GM18873 (cell line): ENCODE data around the gene DPP9.
"Not testable (repeated sequence)": the region's sequence is repeated elsewhere in the genome, so short reads cannot be mapped to it uniquely, and the experiment has no call there.

Experiments used
- ATAC-seq: cut with Tn5 transposase; IDR thresholded peaks from one replicate; pipeline ENCODE4 v1.9.1; 2021; ENCODE audit warnings: mild to moderate bottlenecking, moderate library complexity, moderate number of reproducible peaks; ENCODE audit not compliant: unreplicated experiment, low FRiP score

Gene DPP9

DNA sequence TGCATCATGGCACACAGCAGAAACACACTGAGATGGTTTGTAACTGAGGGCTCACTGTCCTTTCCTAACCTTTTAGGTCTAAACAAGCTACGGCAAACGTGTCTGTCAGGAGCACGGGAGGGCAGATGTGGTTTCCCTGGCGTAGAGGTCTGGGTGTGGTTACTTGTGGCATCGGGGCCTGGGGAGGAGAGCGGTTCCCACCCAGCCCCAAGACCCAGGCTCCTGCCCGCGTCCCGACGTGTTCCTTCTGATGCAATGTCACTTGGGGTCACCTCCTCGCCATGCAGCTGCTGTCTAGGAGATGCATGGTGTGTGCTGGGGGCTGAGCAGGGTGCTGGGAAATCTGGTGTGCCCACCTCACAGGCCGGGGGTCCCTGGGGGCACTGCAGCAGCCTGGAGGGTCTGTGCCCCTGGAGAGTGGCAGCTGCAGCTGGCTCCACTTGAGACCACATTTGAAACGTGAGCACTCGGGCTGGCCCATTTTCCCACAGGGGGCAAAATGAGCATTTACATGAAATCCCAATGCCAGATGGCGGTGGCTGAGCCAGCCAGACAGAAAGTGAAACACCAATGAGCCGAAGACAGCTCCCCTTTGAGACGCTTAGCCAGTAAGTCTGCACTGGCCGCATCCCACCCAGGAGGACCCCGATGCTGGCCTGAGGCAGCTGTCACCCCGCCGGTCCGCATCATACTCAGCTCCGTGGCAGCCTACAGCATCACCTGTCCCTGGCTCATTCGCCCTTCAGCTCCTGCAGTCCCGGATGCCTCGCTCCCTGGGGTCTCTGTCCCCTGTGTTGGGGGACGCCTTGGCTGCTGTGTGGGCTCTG is 31.2 kb downstream of the DPP9 start:
- ATAC-seq: no peak

DNA sequence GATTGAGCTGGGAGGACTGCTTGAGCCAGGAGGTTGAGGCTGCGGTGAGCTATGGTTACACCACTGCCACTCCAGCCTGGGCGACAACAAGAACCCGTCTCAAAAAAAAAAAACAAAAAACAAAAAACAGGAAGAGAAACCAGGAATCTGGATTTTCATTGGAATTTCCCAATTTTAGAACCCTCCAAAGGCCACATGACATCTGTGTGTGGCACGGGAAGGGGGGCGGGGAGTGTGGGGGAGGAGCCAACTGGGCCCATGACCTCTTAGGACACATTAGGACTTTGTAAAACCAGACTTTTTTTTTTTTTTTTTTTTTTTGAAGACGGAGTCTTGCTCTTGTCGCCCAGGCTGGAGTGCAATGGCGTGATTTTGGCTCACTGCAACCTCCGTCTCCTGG is 32.3 kb downstream of the DPP9 start:
- ATAC-seq: no peak

DNA sequence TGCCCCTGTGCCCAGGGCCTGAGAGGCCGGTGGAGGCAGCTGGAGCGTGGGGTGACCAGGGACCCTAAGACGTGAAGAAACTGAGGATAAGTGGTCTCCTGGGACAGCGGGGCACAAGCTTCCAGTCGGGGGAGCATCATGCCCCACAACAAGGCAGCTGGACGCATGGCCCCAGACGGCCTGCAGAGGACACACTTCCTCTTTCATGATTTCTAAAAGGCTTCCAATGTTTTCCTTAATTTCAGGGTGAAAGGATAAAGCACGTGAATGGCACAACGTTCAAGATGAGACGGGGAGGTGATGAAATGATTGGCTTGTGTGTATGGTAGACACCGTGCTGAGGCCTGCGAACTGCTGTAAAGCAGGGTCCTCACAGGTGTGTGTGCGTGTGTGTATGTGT is 33.3 kb downstream of the DPP9 start:
- ATAC-seq: no peak

DNA sequence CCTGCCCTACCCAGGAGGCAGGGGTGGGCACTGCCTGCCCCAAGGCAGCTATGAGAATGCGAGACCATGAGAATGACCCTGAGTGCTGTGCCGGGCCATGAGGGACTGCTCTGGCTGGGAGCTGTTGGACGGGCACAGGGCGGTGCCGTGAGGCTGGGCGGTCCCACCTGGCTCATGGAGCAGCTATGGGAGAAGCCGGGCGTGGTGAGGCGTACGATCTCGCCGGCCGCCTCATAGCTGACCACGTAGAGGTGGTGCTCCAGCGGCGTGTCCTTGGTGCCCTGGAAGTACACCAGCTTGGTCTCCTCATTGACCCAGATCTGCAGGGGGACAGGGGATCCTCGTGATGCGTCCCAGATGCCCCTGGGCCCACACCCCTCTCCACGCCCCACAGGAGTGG is 34.2 kb downstream of the DPP9 start:
- ATAC-seq: no peak

DNA sequence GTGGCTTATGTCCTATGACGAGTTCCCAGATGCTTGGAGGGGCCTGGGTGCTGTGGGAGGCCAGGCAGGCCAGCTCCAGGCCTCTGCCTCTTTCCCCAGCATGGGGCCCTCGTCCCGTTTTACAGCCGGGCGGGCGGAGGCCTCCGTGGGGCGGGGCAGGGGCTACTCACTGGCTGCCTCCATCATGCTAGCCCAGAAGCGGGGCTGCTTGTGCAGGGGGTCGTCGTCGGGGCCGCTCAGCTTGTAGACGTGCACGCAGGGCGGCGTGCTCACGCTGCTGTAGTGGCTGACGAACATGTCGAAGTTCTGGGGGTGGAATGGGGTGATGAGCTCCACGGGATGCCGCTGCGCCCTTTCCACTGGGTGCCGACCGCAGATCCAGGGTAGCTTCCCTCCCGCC is 35.1 kb downstream of the DPP9 start:
- ATAC-seq: no peak

DNA sequence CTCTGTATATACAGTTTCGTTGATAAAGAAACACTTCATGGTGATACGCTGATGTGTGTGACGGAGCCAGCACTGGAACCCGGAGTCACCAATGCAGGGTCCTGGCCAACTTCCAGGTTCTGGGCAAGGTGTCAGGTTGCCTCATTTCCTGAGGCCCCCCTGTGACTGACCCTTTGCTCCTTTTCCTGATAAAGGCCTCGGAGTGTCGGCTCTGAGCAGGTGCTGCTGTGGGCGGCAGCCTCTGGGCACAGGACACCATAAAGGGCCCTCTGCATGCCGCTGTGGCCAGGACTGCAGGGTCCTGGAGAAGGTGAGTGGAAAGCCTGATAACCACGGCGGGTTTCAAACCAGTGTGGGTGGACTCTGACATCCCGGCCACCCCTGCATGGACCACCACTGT is 36.2 kb downstream of the DPP9 start:
- no peak for ATAC-seq

DNA sequence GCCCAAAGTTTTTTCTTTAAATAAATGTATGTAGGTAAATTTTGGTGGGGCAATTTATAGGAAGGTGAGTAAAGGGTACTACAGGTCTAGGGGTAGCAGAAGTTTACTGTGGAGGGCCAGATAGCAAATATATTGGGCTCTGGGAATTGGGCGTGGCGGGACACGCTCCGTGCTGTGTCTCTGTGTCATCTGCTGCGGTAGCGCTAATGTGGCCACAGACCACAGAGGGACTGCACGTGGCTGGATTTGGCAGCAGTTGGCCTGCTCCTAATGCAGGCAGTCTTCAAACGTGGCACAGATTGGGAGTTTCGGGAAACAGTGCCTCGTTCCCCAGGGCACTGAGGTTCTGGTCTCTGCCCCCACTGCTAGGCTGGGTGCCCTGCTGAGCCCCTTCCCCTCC is 36.9 kb downstream of the DPP9 start:
- no peak for ATAC-seq

DNA sequence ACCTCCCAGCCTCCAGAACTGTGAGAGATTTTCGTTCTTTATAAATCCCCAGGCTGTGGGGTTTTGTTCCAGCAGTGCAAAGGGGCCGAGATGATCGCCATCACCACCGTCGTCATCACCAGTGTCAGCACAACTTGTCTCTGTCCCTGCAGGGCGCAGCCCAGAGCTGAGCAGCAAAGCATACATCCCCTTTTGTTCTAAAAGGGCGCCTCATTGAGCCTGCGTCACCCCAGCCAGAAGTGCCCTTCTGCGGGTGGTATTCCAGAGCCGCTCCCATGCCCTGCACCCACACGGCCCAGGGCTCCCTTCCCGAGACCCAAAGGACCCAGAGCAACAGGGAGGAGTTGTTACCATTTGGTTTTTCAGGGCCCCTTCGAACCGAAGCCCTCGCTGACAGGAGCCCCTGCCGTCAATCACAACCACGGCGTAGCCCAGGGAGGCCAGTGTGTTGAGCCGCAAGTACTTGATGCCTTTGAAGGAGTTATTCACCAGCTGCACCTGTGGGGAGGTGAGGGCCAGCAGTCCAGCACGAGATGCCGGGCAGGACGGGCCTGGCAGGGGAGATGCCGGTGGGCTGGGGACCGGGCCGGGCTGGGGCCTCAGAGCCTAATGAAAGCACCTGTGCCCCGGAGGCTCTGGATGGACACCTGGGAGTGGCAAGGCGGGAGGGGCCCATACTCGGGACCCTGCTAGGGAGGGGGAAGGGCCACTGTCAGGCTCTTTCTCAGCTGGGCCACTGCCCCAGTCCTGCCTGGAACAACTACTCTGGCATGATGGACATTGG is 39.1 kb downstream of the DPP9 start:
- ATAC-seq: no peak

DNA sequence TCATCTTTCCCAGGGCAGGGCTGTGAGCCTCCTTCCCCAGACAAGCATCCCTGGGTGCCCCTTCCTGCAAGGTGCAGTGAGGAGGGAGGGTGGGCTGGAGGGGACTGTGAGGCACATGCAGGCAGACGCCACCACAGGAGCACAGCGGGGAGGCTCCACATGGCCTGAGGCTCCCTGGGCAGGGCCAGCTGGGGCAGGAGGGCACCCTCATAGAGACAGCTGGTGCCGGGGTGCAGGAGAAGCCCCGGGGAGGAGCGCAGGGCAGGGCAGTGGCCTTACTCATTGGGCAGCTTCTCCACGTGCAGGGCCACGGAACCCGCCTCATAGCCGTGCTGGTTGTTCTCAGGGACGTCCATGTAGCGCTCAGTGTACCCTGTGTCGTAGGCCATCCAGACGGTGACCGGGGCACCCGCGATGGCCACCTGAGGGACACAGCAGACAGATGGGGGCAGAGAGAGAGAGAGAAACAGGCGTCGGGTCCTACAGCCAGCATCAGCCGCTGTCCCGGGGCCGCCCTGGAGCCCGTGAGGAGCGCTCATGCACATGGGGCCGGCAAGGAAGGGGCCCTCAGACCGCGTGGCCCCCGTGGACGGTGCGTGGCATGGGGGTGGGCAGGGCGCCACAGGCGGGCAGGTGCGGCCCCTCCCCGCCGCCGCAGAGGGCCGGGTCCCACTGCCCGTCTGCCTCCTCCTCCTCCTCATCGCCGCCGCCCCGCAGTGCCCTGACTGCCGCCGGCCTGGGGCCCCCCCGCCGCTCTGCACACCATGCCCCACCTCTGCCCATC is 41.0 kb downstream of the DPP9 start:
- no peak for ATAC-seq

DNA sequence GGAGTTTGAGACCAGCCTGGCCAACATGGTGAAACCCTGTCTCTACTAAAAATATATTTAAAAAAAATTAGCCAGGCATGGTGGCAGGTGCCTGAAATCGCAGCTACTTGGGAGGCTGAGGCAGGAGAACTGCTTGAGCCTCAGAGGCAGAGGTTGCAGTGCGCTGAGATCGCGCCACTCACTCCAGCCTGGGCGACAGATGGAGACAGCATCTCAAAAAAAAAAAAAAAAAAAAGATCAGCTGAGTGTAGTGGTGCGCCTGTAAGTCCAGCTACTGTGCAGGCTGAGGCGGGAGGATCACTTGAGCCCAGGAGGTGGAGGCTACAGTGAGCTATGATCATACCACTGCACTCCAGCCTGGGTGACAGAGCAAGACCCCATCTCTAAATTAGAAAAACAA is 43.6 kb downstream of the DPP9 start:
- not testable (repeated sequence) for ATAC-seq

DNA sequence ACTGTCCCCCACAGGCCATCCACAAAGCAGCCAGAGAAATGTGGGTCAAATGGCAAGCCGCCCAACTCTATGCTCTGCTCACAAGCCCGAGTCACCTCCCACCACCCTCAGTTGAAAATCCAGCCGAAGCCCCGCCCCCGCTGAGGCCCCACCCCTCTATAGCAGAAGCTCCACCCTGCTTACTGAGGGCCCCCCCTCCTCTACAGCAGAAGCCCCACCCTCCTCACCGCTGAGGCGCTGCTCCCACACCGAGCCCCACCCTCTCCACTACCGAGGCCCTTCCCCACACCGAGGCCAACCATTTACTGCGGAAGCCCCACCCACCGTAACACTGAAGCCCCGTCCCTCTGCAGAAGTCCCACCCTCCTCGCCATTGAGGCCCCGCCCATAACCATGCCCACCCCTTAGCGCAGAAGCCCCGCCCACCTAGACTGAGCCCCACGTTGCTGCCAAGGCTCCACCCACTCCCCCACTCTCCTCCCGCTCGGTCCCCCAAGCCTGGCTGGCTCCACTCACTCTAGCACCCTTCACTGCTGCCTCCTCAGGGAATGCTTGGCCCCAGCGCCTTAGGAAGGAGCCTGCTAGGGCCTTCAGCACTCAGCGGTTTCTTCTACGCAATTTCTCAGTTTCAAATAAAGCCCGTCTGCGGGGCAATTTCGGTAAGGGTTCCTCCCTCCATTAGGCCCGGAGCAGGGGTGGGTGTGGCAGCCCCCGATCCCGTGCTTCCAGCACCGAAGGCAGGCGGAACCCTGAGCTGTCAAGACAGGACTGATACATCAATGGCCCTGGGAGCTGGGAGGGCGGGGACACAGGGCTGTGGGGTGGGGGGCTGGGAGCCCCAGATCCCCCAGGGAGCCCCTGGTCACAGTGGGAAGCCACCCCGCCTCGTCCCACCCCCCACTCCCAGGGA is 44.5 kb downstream of the DPP9 start:
- no peak for ATAC-seq

DNA sequence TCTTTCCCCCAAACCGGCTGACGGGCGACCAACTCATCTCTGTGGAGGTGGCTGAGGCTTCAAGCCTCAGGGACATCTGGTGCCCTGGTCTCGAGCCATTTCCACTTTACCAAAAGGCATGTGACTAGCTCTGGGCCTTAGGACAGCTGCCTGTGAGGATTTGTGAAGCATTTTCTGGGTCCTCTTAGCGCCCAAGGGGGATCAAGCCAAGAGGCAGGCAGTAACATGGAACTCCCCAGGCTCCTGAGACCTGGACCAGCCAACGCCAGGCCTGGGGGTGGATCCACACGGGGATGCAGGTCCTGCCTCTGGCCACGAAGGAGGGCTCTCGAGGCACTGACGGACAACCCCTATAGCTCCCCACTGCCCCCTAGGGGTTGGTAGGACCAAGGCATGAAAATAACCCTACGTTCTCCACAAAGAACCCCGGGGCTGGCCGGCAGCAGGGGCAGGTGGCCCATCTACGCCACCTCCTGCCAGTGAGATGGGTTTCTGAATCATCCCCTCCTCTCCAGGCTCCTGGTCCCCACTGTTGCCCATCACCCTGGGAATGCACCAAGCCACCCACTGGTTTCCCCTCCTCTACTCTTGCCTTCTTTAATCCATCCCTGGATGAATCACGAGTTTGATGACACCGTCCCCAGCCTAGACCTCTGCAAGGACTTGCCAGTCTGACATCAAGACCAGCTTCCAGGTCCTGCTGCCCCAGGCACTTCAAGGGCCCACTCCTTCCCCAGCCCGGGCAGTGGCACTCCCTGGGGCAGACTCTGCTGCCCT is 46.5 kb downstream of the DPP9 start:
- no peak for ATAC-seq

DNA sequence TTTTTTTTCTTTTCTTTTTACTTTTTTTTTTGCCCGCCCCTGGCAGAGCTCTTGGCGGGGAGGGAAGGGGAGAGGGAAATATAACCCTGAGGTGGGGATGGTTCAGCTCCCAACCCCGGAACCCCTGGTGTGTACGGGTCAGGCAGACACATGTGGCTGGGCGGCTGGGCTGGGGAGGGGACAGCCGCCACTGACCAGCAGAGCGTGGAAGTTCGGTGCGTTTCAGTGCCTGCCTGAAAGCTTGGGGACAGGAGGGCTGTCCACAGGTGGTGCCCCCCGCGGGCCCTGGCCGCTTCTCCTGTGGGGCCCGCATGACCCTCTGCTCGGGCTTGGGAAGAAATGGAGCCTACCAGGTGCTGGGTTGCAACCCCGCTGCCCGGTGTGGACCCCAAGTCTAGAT is 48.3 kb downstream of the DPP9 start:
- ATAC-seq: no peak

DNA sequence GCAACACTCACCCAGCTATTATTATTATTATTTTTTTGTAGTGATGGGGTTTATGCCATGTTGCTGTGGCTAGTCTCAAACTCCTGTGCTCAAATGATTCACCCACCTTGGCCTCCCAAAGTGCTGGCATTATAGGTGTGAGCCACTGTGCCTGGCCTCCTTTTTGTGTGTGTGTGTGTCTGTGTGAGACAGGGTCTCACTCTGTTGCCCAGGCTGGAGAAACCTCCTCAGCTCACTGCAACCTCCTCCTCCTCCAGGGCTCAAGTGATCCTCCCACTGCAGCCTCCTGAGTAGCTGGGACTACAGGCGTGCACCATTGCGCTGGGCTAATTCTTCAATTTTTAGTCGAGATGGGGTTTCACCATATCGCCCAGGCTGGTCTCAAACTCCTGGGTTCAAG is 49.9 kb downstream of the DPP9 start:
- ATAC-seq: no peak

DNA sequence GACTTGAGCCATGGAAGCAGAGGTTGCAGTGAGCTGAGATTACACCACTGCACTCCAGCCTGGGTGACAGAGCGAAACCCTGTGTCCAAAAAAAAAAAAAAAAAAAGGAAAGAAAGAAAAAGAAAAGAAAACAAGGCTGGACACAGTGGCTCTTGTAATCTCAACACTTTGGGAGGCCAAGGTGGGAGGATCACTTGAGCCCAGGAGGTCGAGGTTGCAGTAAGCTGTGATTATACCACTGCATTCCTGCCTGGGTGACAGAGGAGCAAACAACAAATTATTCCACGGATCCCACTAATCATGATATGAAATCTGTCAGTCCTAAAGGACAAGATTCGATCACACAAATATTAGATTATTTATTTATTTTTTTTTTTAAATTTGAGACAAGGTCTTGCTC is 50.4 kb downstream of the DPP9 start:
- ATAC-seq: no peak

DNA sequence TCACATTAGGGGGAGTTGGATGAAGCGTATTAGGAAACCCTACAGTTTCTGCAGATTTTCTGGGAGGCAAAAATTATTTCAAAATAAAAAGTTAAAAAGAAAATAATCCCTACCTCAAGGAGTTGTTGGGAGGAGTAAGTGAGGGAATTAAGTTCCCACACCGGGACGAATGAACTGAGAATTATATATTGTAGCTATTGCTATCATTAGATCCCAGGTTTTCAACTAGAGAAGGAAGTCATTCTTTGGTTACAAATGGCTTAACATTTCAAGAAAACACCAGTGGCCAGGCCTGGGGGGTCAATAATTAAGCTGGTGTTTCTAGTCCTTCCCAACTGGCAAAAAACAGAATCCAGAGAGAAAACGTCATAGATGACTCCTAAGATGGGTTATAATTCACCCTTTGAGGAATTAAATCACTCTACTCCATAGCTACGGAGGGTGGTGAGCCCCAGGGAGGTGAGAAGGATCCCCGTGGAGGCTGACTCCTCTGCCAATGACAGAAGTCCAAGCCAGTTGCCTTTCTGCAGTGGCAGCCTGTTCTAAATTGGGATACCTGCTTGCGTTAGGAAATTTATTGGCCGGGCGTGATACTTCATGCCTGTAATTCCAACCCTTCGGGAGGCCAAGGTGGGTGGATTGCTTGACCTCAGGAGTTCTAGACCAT is 52.3 kb downstream of the DPP9 start:
- ATAC-seq: no peak

DNA sequence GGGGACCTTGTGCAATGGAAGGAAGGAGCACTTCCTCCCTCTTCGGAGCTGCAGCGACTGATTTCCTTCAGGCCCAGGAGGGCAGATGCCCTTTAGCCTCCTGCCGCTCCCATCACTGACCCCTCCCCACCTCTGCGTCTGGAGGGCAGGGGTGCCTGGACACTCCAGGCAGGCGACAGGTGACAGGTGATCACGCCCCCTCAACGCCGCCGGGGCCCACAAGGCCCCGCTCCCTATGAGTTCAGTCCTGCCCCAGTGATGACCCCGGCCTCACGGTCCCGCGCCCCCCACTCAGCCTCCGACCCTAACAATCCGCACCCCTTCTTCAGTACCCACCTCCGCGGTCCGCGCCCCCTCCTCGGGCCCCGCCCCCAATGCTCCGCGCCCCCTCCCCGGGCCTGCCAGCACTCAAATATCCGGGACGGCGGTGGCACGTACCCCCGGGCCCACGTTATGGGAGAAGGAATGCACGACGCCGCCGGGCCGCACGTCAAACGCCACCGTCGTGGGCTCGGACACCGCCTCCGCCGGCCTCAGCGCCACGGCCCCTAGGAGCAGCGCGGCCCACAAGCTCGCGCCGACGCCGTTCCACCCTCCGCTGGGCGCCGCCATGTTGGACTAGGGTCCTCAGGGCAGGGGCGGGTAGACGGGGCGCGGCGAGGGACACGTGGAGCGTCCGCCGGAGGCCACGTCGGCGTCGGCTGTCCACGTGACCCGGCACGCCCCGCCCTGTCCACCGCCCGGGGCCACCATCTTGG is 53.7 kb downstream of the DPP9 start, which contains the start of gene MYDGF:
Gene MYDGF (minus strand): TSS at position 620 of the 758 bp plus-strand sequence. CDS start 8 bp downstream, at position 612.
- ATAC-seq: peak; percentile 56

DNA sequence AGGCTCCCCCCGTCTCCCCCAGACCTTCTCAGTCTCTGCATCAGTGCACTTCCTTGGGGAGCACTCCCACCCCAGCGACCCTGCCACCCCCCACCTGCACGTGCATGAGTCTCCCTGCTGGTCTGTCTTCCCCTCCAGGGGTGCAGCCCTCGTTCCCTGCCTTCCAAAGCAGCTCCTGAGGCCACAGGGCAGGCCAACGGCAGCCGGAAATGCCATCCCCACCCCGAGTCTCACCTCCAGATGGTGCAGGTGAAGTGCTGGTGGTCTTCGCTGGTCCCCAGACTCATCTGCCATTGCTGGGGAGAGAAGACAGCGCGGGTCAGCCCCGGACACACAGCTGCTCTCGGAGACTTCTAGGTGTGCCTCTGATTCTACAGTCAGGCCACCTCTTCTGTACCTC is 59.0 kb downstream of the DPP9 start:
- no peak for ATAC-seq
